ENCODE data around the gene ZGRF1.

The ZGRF1 gene

GRCh38 chr4:112515198-112516065 lies 121.3 kb downstream of the ZGRF1 start:
- TF ChIP-seq CTCF (IDR thresholded peaks at IDR 0.05; ENCODE audit: low read depth, low read length), result no peak
- peak overlapping the region; percentile 53 for H3K4me3 ChIP-seq (ENCODE audit: low read depth, low read length)

GRCh38 chr4:112514647-112515197 lies 122.0 kb downstream of the ZGRF1 start:
- H3K4me3 ChIP-seq (ENCODE audit: low read depth, low read length), result no peak overlapping the region
- TF ChIP-seq CTCF (IDR thresholded peaks at IDR 0.05; ENCODE audit: low read depth, low read length), result no peak

- no peak for TF ChIP-seq CTCF (IDR thresholded peaks at IDR 0.05; ENCODE audit: low read depth, low read length)
- no peak overlapping the region for H3K4me3 ChIP-seq (ENCODE audit: low read depth, low read length)
These were observed 122.6 kb downstream of the ZGRF1 start for GRCh38 chr4:112513971-112514646.

GRCh38 chr4:112511803-112512118 lies 124.9 kb downstream of the ZGRF1 start:
- no peak overlapping the region for H3K4me3 ChIP-seq (ENCODE audit: low read depth, low read length)
- no peak for TF ChIP-seq CTCF (IDR thresholded peaks at IDR 0.05; ENCODE audit: low read depth, low read length)

- no peak overlapping the region for H3K4me3 ChIP-seq (ENCODE audit: low read depth, low read length)
- no peak for TF ChIP-seq CTCF (IDR thresholded peaks at IDR 0.05; ENCODE audit: low read depth, low read length)
These were observed 125.5 kb downstream of the ZGRF1 start for GRCh38 chr4:112511093-112511802.

GRCh38 chr4:112510291-112511092 lies 126.2 kb downstream of the ZGRF1 start:
- TF ChIP-seq CTCF (IDR thresholded peaks at IDR 0.05; ENCODE audit: low read depth, low read length), result no peak
- H3K4me3 ChIP-seq (ENCODE audit: low read depth, low read length), result peak overlapping the region; percentile 26; the same call in 1 of the 2 replicates

All from WI38 (cell line).